Osteoblast (primary cell): ENCODE measurements around the gene SBNO1. TPM values are rescaled to one million over a fixed set of nuclear protein-coding genes. Genes with fewer than 3 reads are reported as not detected.
"Not testable (repeated sequence)": the region's sequence is repeated elsewhere in the genome, so short reads cannot be mapped to it uniquely, and the experiment has no call there.

Experiments
- DNase-seq: peaks from one replicate; pipeline ENCODE4 v3.0.0; 2011; ENCODE audit warnings: low spot score, mixed read lengths; ENCODE audit not compliant: insufficient read length; ENCODE audit errors: missing footprints
- H2AFZ ChIP-seq: 2 replicates; pipeline ENCODE4 v1.6.0; 2011; ENCODE audit warnings: mild to moderate bottlenecking, low read length
- H3K27ac ChIP-seq: 2 replicates; pipeline ENCODE4 v1.5.1; 2011; ENCODE audit warnings: mild to moderate bottlenecking, low read depth, low read length, moderate library complexity
- H3K27me3 ChIP-seq: 2 replicates; pipeline ENCODE4 v1.6.0; 2012; ENCODE audit warnings: mild to moderate bottlenecking, control low read depth, inconsistent platforms, low read length, moderate library complexity; ENCODE audit not compliant: insufficient read depth
- H3K36me3 ChIP-seq: 2 replicates; pipeline ENCODE4 v1.5.1; 2011; ENCODE audit warnings: mild to moderate bottlenecking, low read length, control low read depth, moderate library complexity; ENCODE audit not compliant: insufficient read depth
- H3K4me1 ChIP-seq: 2 replicates; pipeline ENCODE4 v1.5.1; 2011; ENCODE audit warnings: mild to moderate bottlenecking, low read length, control low read depth, moderate library complexity; ENCODE audit not compliant: insufficient read depth
- H3K4me2 ChIP-seq: 2 replicates; pipeline ENCODE4 v1.6.0; 2011; ENCODE audit warnings: mild to moderate bottlenecking, low read length; ENCODE audit not compliant: insufficient read depth
- H3K4me3 ChIP-seq: fragments of 200-600 bp; sonication (generic); 3 replicates; pipeline ENCODE4 v1.5.1; 2012; ENCODE audit warnings: mild to moderate bottlenecking, low read length, inconsistent platforms; ENCODE audit not compliant: insufficient read depth
- H3K79me2 ChIP-seq: 2 replicates; pipeline ENCODE4 v1.6.0; 2012; ENCODE audit warnings: mild to moderate bottlenecking, low read length, control low read depth, inconsistent platforms; ENCODE audit not compliant: insufficient read depth
- H3K9me3 ChIP-seq: 2 replicates; pipeline ENCODE4 v1.5.1; 2011; ENCODE audit warnings: low read depth, low read length, control low read depth
- H4K20me1 ChIP-seq: 2 replicates; pipeline ENCODE4 v1.6.0; 2012; ENCODE audit warnings: mild to moderate bottlenecking, low read length, control low read depth; ENCODE audit not compliant: insufficient read depth
- CTCF ChIP-seq: IDR thresholded peaks from 2 replicates; pipeline ENCODE4 v1.5.1; 2011; ENCODE audit warnings: mild to moderate bottlenecking, low read depth, low read length, moderate library complexity; ENCODE audit errors: extremely low read depth
- total RNA-seq: library from RNA; depleted of rRNA; stranded (reverse); fragments of >200 nt; gene quantifications from 2 replicates; pipeline ENCODE4 v1.2.3, GENCODE V29; 2012

SBNO1 gene
- total RNA-seq, 1 donor: 30.4 TPM

GRCh38 chr12:123260081-123260480 lies 104.6 kb downstream of the SBNO1 start:
- no peaks in the 10 kb centered on the region for H3K9me3 ChIP-seq
- no peak overlapping the region for H3K27ac ChIP-seq
- no peaks in the 10 kb centered on the region for H3K4me1 ChIP-seq
- peaks cover 85% of the 10 kb centered on the region for H3K36me3 ChIP-seq
- H3K79me2 ChIP-seq: peaks cover 33% of the 10 kb centered on the region
- no peaks in the 10 kb centered on the region for H3K27me3 ChIP-seq
- no peak for DNase-seq
- H3K4me3 ChIP-seq: no peak overlapping the region
- H2AFZ ChIP-seq: no peak overlapping the region
- TF ChIP-seq CTCF: no peak
- H4K20me1 ChIP-seq: peaks cover 24% of the 10 kb centered on the region
- no peak overlapping the region for H3K4me2 ChIP-seq

DNA sequence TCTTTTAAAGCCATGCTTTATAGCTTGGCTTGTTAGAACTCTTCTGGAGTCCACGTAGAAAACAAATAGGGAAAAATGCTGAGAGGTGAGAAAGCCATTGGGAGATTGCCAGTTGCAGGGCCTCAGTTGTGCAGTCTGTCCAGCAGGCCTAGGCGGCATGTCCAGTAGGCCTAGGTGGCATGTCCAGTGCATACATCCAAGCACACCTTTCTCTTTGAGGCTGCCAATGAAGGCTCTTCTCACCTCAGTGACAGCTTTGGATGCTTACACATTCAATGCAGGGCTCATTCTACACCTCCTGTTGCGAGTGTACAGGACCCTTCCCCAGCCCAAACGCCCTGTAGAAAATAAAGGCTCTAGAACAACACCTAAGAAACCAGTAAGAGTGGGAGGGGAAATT lies 106.1 kb downstream of the SBNO1 start:
- Histone ChIP-seq H3K9me3 (no peaks in the 10 kb centered on the region), H3K4me1 (no peaks in the 10 kb centered on the region), H4K20me1 (peaks cover 21% of the 10 kb centered on the region), H3K36me3 (peaks cover 86% of the 10 kb centered on the region), H3K27ac (no peak overlapping the region), H3K79me2 (peaks cover 30% of the 10 kb centered on the region), H3K4me2 (no peak overlapping the region), H3K27me3 (no peaks in the 10 kb centered on the region), H2AFZ (no peak overlapping the region), H3K4me3 (no peak overlapping the region)
- no peak for TF ChIP-seq CTCF
- DNase-seq: no peak

DNA sequence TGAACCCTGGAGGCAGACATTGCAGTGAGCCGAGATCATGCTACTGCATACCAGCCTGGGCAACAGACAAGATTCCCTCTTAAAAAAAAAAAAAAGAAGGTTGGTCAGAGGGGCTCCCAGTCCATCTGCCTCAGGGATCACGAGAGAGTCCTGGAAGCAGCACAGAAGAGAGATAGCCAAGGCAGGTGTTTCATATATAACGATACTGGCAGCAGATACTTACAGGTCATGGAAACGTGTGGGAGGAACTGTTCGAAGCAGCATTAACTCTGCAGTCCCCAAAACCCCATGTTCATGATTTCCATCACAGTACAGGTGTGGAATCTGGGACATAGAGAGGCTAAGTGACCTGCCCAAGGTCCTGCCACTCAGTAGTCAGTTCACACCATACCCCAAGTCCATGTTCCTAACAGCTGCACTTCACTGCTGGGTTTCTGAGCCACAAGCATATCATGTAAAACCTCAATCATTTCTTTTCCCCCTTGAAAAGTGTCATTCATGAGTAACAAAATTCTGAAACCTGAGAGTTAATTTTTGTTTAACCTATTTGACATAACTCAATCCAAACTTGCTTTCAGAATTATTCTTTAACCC lies 109.7 kb downstream of the SBNO1 start:
- Histone ChIP-seq H3K9me3 (no peaks in the 10 kb centered on the region), H4K20me1 (peaks cover 10% of the 10 kb centered on the region), H3K4me1 (no peaks in the 10 kb centered on the region), H3K27ac (no peak overlapping the region), H3K4me2 (no peak overlapping the region), H3K79me2 (peaks cover 37% of the 10 kb centered on the region), H3K4me3 (no peak overlapping the region), H3K27me3 (no peaks in the 10 kb centered on the region), H2AFZ (no peak overlapping the region), H3K36me3 (peaks cover 57% of the 10 kb centered on the region)
- no peak for TF ChIP-seq CTCF
- peak; percentile 21 for DNase-seq

GRCh38 chr12:123253641-123254459 lies 110.8 kb downstream of the SBNO1 start:
- TF ChIP-seq CTCF: no peak

GRCh38 chr12:123252365-123252764 lies 112.3 kb downstream of the SBNO1 start:
- not testable (repeated sequence) for H4K20me1 ChIP-seq, H3K4me1 ChIP-seq, H3K4me3 ChIP-seq, H2AFZ ChIP-seq, H3K4me2 ChIP-seq, H3K27ac ChIP-seq, DNase-seq, H3K27me3 ChIP-seq, H3K9me3 ChIP-seq
- Histone ChIP-seq H3K79me2 (peaks cover 57% of the 10 kb centered on the region), H3K36me3 (peaks cover 34% of the 10 kb centered on the region)

More at GRCh38 chr12:123253641-123254459, 110.8 kb downstream of the SBNO1 start:
- Histone ChIP-seq H3K4me2 (no peak overlapping the region), H3K36me3 (peaks cover 46% of the 10 kb centered on the region), H3K27me3 (no peaks in the 10 kb centered on the region), H3K4me3 (no peak overlapping the region), H3K79me2 (peaks cover 46% of the 10 kb centered on the region), H3K27ac (no peak overlapping the region), H3K4me1 (no peaks in the 10 kb centered on the region), H4K20me1 (peaks cover 10% of the 10 kb centered on the region), H2AFZ (no peak overlapping the region), H3K9me3 (no peaks in the 10 kb centered on the region)
- peak; percentile 21 for DNase-seq
